ENCODE results near the gene FLRT3.

Gene FLRT3

GRCh38 chr20:14313341-14314020 is 23.9 kb downstream of the FLRT3 start:
- no peak for DNase-seq

GRCh38 chr20:14312001-14312400 is 25.4 kb downstream of the FLRT3 start:
- no peak for DNase-seq

- DNase-seq: no peak
Measured at GRCh38 chr20:14310977-14311627, 26.3 kb downstream of the FLRT3 start.

- DNase-seq: no peak
Measured at GRCh38 chr20:14307956-14308355, 29.5 kb downstream of the FLRT3 start.

- DNase-seq: no peak
Measured at GRCh38 chr20:14304472-14304871, 32.9 kb downstream of the FLRT3 start.

GRCh38 chr20:14303651-14304050 is 33.8 kb downstream of the FLRT3 start:
- DNase-seq: no peak

- no peak for DNase-seq
Measured at GRCh38 chr20:14303106-14303505, 34.3 kb downstream of the FLRT3 start.

- no peak for DNase-seq
Measured at GRCh38 chr20:14299831-14300230, 37.6 kb downstream of the FLRT3 start.

GRCh38 chr20:14295770-14296309 is 41.6 kb downstream of the FLRT3 start:
- DNase-seq: no peak

- DNase-seq: no peak
Measured at GRCh38 chr20:14295238-14295637, 42.2 kb downstream of the FLRT3 start.

- no peak for DNase-seq
Measured at GRCh38 chr20:14291502-14291901, 45.9 kb downstream of the FLRT3 start.

- DNase-seq: no peak
Measured at GRCh38 chr20:14288341-14289330, 48.8 kb downstream of the FLRT3 start.

- DNase-seq: no peak
Measured at GRCh38 chr20:14284443-14284842, 53.0 kb downstream of the FLRT3 start.

GRCh38 chr20:14282140-14282539 is 55.3 kb downstream of the FLRT3 start:
- DNase-seq: no peak
